HEK293 (cell line): Measurements from ENCODE around the gene PDK3.

Experiments used
- ZNF335 ChIP-seq: fragments of 450-650 bp; formaldehyde crosslinking; conservative IDR thresholded peaks from 2 replicates; pipeline ENCODE4 v1.5.1; 2016; ENCODE audit warnings: missing biosample characterization, missing genetic modification characterization
- ZNF366 ChIP-seq: fragments of 450-650 bp; formaldehyde crosslinking; conservative IDR thresholded peaks from 2 replicates; pipeline ENCODE4 v1.5.1; 2016; ENCODE audit warnings: missing biosample characterization, missing genetic modification characterization
- ZNF416 ChIP-seq: fragments of 450-650 bp; formaldehyde crosslinking; IDR thresholded peaks from 2 replicates; pipeline ENCODE4 v1.5.1; 2016; ENCODE audit warnings: missing biosample characterization, missing genetic modification characterization
- ZNF501 ChIP-seq: fragments of 450-650 bp; formaldehyde crosslinking; IDR thresholded peaks from 2 replicates; pipeline ENCODE4 v1.5.1; 2016; ENCODE audit warnings: missing biosample characterization, missing genetic modification characterization
- TF ChIP-seq, protein P1 (sequence below): fragments of 450-650 bp; formaldehyde crosslinking; IDR thresholded peaks from 2 replicates; pipeline ENCODE4 v1.5.1; 2017; ENCODE audit warnings: missing biosample characterization, missing genetic modification characterization
- TF ChIP-seq, protein P2 (sequence below): fragments of 450-650 bp; formaldehyde crosslinking; IDR thresholded peaks from 2 replicates; pipeline ENCODE4 v1.5.1; 2017; ENCODE audit warnings: missing biosample characterization, missing genetic modification characterization
- TF ChIP-seq, protein P3 (sequence below): fragments of 450-650 bp; formaldehyde crosslinking; IDR thresholded peaks from 2 replicates; pipeline ENCODE4 v1.5.1; 2016; ENCODE audit warnings: missing biosample characterization, missing genetic modification characterization
- TF ChIP-seq, protein P4 (sequence below): fragments of 450-650 bp; formaldehyde crosslinking; IDR thresholded peaks from 2 replicates; pipeline ENCODE4 v1.5.1; 2016; ENCODE audit warnings: missing biosample characterization, missing genetic modification characterization
- TF ChIP-seq, protein P5 (sequence below): fragments of 450-650 bp; formaldehyde crosslinking; IDR thresholded peaks from 2 replicates; pipeline ENCODE4 v1.5.1; 2016; ENCODE audit warnings: missing biosample characterization, missing genetic modification characterization

DNA sequence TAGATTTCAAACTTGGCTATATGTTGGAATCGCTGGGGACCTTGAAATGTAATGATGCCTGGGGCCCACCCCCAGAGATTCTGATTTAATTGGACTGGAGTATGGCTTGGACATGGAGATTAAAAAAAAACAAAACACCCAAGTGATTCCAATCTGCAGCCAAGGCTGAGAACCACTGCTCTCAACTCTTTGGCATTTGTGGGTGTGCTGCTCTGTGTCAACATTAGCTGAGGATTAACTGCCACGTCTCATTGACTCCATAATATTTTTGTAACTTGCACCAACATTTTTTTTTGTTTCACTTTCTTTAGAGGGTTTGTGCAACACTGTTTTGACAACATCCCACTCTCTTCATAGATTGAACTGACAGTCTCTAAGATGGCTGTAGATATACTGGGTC, 41.1 kb upstream of the PDK3 start:
- TF ChIP-seq, protein P1, sequence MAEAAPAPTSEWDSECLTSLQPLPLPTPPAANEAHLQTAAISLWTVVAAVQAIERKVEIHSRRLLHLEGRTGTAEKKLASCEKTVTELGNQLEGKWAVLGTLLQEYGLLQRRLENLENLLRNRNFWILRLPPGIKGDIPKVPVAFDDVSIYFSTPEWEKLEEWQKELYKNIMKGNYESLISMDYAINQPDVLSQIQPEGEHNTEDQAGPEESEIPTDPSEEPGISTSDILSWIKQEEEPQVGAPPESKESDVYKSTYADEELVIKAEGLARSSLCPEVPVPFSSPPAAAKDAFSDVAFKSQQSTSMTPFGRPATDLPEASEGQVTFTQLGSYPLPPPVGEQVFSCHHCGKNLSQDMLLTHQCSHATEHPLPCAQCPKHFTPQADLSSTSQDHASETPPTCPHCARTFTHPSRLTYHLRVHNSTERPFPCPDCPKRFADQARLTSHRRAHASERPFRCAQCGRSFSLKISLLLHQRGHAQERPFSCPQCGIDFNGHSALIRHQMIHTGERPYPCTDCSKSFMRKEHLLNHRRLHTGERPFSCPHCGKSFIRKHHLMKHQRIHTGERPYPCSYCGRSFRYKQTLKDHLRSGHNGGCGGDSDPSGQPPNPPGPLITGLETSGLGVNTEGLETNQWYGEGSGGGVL: no peak
- TF ChIP-seq, protein P2, sequence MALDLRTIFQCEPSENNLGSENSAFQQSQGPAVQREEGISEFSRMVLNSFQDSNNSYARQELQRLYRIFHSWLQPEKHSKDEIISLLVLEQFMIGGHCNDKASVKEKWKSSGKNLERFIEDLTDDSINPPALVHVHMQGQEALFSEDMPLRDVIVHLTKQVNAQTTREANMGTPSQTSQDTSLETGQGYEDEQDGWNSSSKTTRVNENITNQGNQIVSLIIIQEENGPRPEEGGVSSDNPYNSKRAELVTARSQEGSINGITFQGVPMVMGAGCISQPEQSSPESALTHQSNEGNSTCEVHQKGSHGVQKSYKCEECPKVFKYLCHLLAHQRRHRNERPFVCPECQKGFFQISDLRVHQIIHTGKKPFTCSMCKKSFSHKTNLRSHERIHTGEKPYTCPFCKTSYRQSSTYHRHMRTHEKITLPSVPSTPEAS (tag by site-specific recombination): no peak
- TF ChIP-seq, protein P3, sequence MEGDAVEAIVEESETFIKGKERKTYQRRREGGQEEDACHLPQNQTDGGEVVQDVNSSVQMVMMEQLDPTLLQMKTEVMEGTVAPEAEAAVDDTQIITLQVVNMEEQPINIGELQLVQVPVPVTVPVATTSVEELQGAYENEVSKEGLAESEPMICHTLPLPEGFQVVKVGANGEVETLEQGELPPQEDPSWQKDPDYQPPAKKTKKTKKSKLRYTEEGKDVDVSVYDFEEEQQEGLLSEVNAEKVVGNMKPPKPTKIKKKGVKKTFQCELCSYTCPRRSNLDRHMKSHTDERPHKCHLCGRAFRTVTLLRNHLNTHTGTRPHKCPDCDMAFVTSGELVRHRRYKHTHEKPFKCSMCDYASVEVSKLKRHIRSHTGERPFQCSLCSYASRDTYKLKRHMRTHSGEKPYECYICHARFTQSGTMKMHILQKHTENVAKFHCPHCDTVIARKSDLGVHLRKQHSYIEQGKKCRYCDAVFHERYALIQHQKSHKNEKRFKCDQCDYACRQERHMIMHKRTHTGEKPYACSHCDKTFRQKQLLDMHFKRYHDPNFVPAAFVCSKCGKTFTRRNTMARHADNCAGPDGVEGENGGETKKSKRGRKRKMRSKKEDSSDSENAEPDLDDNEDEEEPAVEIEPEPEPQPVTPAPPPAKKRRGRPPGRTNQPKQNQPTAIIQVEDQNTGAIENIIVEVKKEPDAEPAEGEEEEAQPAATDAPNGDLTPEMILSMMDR (tag by site-specific recombination): no peak
- TF ChIP-seq, protein P4, sequence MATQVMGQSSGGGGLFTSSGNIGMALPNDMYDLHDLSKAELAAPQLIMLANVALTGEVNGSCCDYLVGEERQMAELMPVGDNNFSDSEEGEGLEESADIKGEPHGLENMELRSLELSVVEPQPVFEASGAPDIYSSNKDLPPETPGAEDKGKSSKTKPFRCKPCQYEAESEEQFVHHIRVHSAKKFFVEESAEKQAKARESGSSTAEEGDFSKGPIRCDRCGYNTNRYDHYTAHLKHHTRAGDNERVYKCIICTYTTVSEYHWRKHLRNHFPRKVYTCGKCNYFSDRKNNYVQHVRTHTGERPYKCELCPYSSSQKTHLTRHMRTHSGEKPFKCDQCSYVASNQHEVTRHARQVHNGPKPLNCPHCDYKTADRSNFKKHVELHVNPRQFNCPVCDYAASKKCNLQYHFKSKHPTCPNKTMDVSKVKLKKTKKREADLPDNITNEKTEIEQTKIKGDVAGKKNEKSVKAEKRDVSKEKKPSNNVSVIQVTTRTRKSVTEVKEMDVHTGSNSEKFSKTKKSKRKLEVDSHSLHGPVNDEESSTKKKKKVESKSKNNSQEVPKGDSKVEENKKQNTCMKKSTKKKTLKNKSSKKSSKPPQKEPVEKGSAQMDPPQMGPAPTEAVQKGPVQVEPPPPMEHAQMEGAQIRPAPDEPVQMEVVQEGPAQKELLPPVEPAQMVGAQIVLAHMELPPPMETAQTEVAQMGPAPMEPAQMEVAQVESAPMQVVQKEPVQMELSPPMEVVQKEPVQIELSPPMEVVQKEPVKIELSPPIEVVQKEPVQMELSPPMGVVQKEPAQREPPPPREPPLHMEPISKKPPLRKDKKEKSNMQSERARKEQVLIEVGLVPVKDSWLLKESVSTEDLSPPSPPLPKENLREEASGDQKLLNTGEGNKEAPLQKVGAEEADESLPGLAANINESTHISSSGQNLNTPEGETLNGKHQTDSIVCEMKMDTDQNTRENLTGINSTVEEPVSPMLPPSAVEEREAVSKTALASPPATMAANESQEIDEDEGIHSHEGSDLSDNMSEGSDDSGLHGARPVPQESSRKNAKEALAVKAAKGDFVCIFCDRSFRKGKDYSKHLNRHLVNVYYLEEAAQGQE (tag by site-specific recombination): no peak
- no peak for TF ChIP-seq ZNF501
- no peak for TF ChIP-seq ZNF335 (tag by site-specific recombination)
- no peak for TF ChIP-seq ZNF366
- TF ChIP-seq, protein P5, sequence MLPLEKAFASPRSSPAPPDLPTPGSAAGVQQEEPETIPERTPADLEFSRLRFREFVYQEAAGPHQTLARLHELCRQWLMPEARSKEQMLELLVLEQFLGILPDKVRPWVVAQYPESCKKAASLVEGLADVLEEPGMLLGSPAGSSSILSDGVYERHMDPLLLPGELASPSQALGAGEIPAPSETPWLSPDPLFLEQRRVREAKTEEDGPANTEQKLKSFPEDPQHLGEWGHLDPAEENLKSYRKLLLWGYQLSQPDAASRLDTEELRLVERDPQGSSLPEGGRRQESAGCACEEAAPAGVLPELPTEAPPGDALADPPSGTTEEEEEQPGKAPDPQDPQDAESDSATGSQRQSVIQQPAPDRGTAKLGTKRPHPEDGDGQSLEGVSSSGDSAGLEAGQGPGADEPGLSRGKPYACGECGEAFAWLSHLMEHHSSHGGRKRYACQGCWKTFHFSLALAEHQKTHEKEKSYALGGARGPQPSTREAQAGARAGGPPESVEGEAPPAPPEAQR (tag by site-specific recombination): no peak
- no peak for TF ChIP-seq ZNF416 (tag by site-specific recombination)
